Measurements from ENCODE around the gene SH2D2A.

Gene SH2D2A

DNA sequence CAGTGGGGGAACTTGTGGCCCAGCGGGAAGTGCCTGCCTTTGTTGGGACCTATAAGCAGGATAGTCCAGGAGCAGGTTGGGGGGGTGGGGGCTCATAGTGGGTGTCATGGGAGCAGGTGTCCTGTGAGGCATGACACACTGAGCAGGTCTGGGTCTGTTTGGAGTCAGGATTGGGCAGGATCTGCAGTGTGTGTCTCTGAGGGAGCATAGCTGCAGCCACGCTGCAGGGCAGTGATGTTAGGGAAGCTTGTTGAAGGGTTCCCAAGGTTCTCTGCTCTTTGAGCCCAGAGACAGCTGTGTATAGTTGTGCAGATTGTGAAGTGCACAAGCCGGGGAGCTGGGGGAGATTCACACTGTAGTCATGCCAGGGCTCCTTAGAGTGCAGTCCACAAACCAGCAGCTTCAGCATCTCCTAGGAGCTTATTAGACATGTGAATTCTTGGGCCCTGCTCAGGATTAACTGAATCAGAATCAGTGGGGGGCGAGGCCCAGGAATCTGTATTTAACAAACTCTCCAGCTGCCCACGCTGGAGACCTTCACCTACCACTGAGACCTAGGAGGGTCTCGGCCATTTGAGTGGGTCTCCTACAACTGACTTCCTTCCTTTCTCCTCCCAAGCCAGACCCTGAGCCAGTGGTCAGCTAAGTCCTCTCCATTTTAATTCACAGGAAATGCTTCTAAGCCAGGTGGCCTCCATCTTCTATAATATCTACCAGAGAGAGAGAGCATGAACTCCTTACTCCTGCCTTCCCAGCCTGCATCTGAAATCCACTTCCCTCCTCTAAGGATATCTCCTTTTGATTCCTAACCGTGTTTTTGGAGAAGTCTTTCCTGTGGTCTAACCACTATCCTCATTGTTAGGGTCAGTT is 31.2 kb upstream of the SH2D2A start:
- DNase-seq (ENCODE audit: low read depth), result no peak

DNA sequence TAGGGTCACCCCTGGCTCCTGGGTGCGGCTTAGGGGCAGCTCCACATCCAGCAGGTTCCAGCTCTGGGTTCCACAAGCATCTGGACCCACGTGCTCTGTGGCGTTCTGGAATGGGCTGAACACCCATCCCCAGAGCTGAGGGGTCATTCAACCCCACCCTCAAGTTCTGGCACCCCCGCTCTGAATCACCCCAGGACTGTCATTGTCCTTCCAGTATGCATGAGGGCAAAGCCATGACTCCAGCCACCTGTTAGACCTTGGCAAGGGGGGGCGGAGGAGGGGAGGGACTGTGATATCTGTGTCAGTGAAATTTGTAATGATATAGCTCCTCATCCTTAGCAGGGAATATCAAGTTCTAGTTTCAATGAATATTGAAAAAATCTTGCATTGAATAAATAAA is 30.0 kb upstream of the SH2D2A start:
- DNase-seq (ENCODE audit: low read depth), result no peak

DNA sequence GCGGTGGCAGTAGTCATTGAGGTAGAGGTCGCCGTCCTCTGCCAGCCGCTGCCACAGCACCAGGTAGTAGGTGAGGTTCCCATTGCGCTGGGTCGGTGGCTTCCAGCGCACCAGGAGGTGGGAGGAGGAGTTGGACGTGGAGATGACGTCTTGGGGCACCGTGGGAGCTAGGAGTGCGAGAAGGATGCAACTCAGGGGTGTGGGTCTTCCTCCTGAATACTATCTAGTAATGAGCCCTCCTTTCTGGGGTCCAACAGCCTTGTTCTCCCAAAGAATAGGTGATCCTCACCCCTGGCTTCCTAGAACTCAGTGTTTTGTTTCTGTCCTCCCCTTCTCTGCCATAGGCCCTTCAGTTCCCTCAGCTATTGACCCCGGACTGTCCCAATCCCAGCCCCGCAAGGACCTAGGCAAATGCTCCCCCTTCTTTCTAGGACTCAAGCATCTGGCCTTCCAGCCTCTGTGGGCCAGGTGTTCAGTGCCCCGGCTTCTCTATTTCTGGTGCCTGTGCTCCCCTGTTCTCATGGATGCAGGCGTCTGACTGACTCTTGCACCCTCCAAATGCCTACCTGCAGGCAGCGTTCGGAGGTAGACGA is 29.4 kb upstream of the SH2D2A start:
- no peak for DNase-seq (ENCODE audit: low read depth)

DNA sequence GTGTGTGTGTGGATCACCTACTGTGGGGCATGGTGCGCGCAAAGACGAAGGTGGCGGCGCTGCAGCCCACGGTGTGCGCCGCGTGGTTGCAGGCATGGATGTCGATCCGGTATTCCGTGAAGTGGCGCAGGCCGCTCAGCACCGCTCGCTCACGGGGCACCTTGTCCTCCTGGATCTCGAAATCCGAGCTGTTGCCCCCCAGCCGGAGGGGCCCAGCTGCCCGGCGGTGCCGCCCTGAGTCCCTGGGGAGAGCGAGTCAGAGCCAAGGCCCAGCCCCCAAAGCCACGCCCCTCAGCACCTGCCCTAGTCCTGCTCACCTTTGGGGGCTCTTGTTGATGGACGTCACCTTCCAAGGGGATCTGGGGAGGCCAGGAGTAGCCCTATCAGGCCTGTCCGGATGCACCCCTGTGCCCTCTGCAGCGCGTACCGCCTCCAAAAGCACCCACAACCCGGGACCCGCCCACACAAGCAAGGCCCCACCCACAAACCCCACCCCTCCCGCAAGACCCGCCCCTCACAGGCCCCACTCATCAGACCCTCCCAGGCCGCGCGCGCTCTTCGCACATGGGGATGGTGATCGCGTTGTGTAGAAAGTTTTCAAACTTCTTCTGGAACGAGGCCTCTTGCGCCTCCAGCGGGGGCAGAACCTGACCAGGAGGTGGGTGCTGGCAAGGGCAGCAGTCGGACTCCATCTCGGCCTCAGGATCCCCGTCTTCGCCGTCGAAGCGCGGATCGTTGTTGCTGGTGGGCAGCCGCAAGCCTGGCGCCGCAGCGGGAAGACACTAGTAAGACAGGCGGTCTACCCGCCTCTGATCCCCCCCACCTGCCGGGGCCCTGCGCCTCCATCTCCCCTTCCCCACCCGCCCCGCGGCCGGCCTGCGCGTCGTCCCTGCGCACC is 28.7 kb upstream of the SH2D2A start:
- no peak for DNase-seq (ENCODE audit: low read depth)

DNA sequence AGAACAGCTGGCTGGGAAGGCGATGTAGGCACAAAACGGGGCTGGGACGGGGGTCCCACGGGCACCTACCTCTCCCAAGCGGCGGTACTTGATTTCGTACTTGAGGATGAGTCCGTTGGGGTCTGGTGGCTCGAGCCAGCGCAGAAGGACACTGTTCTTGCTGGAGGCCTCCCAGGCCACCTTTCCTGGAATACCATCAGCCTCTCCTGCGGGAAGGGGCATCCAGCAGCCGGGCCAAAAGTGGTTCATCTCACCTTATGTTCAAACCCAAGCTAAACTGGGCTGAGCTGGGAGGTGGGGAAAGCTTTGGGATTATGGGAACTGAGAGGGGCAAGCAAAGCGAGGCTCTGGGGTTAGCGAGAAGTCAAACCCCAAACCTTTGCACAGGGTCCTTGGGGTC is 28.0 kb upstream of the SH2D2A start:
- DNase-seq (ENCODE audit: low read depth), result no peak

DNA sequence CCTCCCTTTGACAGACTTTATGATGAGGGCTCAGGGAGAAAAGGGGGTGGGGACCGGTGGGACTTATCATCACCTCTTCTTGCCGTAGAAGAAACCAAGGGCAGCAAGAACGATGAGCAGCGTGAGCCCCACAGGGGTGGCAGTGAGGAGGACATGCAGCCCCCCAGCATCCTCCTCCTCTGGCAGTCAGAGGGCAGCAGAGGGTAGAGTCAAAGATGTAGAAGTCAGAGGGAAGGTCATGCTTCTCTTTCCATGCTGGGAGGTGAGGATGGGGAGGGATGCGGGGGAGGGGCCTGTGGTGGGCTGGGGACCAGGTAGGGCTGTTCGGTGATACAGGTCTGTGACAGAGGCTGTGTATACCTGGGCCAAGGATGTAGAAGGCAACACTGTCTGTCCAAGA is 27.5 kb upstream of the SH2D2A start:
- no peak for DNase-seq (ENCODE audit: low read depth)

DNA sequence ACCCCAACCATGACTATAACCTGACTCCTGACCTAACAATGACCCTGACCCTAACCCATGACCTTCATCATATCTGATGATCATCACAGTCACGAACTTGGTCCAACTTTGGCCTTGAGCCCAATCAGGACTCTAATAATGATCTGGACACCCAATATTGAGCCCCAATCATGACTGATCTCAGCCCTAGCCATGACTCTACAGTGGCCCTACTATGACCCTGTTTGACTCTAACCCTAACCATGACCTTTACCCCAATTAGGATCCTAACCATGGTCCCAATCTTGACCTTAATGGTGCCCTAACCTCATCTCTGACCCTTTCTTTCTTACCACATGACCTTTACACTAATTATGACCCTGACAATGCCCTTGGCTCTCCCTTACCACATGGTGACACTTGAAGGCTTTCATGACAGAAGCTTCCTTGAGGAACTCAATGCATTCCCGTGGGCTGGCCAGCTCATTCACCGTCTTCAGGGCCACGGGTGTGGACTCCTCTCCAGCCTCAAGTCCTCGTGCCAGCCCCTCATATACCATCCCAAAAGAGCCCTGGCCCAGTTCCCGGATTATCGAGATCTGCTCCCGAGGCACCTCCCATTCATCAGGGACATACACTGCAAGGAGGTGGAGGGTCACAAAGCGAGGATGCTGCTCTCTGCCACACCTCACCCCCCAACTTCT is 26.1 kb upstream of the SH2D2A start:
- DNase-seq (ENCODE audit: low read depth), result no peak

DNA sequence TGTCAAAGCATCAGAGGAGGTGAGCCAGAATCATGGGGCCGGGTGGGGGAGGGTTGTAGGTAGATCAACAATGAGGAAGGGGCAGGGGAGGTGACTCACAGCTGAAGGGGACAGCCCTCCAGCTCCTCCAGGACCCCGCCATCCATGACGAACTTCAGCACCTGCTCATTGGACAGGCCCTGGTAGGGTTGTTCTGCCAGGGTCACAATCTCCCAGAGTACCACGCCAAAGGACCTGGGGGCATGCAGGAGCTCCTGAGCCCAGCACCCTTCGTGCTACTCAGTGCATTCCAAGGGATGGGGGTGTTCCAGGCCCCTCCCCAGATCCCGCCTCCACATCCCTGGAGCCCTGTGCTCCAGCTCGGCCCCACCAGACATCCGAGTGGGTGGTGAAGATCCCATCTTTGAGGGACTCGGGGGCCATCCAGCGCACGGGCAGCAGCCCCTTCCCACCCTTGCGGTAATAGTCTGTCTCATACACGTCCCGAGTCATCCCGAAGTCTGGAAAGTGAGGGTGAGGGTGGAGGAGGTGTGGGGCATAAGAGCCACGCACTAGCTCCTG is 24.7 kb upstream of the SH2D2A start:
- DNase-seq (ENCODE audit: low read depth), result no peak

DNA sequence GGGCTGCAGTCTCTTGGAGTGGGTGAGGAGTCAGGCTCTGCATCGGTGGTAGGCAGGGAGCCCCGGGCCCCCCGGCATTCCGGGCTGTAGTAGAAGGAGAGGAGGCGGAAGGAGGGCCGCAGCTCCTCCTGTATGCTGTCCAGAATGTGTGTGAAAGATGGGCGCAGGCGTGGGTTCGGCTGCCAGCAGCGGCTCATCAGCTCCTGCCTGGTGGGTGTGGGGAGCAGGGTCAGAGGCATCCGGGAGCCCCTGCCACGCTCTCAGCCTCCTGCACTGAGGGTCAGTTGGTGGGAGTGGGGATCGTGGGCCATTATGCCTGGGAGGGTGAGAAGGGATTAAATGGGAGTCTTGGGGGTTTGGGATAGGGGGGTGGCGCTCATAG is 24.2 kb upstream of the SH2D2A start:
- DNase-seq (ENCODE audit: low read depth), result no peak

DNA sequence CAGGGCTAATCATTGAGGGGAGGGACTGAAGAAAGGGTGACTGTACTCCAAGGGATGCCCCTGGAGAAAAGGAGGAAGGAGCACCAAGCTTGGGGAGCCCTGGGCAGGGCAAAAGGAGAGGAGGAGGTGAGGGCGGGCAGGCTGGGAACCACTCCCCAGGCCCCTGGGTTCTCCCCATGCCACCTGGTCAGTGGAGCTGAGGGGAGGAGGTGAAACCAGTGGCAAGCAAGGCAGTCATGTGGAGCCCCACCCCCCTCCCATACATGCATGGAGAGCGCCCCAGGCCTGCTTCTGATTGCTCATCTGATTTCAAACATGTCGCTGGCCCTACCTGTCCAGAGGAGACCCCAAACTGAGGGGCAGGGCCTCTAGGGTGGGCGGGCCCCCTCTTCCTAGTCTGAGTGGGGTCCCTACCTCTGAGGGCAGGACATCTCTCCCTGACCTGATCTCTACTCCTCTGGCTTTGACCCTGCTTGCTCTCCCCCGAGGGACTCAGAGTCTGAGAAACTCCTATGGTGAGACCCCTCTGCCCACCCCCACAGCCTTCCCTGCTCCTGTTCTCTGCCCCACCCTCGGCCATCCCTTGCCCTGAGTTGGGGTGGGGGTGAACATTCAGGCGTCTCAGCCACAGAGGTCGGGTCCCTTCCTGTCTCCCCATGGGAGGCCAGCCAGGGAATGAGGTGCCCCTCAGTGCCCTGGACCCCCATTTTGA is 23.7 kb upstream of the SH2D2A start:
- DNase-seq (ENCODE audit: low read depth), result no peak

DNA sequence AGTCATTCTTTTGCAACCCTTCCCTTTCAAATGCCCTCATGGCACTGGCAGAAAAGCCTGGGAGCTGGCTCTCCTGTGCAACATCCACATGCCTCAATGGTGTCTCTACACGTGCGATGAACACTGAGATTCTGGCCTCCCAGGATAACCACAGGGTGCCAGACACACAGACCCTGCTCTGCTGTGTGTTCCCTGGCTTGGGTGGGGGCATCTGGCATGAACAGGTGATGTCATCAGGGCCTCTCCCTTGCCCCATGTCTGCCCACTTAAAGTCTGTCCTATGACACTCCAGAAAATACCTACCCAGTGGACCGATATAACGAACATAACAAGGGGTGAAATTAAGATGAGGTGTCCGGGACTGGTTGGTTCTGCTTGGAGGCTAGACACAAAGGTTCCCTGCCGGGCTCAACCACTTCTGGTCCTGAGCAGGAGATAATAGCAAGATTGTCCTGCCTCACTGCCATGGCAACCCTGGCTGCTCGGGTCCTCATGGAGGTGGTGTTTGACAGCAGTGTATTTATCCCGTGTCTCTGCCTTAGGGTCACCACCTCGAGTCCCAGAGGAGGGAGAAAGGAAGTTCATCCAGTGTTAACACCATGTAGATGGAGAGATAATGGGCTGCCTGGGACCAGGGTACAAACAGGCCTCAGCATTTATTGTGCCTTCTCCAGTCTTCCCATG is 22.9 kb upstream of the SH2D2A start:
- no peak for DNase-seq (ENCODE audit: low read depth)

DNA sequence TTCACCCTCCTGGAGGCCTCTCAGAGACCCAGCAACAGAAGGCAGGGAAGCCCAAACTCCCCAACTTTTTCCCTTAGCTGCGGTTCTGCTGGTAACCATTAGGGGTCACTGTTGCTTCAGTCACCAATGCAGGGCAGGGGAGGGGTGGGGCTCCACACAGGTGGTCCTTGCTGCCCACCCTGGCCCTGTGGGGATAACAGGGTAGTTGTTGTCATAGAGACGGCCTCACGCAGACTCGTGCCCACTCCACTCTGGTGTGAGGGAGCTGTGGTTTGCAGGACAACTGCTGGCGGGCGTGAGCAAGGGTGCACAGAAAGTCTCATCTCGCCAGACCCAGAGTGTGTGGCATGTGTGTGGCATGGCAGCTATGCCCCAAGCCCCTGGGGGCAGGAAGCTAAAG is 22.3 kb upstream of the SH2D2A start:
- DNase-seq (ENCODE audit: low read depth), result no peak

DNA sequence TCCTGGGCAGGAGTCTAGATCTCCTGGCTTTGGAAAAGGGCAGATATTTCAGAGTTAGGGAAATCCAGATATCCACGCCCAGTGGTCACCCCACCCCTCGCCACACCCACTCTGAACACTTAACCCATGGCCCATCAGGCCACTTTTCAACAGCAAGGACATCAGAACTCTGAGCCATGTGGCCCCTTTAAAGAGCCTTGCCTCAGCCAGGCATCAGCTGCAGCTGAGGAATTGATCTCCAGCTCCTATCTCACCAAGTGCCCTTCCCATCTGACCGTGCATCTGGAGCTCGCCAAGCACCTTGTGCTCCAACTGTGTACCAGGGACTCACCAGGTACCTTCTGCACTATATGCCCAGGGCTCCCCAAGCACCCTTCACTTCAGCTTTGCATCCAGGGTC is 20.2 kb upstream of the SH2D2A start:
- DNase-seq (ENCODE audit: low read depth), result no peak

DNA sequence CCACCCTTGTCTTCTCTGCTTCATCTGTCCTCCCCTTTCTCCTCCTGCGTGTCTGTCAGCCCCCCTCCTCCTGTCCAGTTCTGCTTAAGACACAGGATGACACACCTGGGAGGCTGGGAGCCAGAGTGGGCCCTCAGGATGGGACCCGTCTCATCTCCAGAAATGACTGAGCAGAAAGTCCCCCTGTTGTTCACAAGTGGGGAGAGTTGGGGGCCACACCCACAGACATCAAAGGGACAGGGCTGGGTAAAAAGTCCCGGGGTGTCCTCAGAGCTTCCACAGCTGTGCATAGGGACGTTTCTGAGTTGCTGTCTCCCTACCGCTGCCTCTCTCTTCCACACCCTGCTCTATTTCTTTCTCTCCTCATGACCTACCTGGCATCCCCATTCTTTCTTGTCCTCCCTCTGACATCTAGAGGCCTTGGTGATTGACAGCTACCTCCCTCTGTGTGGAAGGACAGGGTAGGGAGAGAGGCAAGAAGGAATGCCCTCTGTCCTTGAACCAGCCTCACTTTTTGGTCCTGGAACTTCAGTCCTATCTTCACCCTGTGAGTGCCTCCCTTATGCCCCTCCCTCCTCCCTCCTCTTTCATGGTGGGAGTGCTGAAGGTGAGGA is 19.5 kb upstream of the SH2D2A start:
- DNase-seq (ENCODE audit: low read depth), result no peak

DNA sequence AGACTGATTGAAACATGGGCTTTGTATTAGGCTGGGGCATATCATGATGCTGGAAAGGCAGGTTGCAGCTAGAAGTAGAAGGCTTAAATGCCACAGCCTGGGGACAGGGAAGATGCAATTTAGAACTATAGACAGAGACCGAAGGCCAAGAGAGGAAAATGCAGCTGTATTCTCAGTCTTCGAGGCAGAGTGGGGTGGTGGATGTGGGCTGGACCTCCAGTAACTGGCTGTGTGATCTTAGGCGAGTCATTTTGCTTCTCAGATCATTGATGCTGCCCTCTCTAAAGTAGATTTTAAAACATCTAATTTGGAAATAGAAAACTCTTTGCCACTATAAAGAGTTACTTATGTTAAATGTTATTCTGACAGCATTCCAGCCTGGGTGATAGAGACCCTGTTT is 17.7 kb upstream of the SH2D2A start:
- DNase-seq (ENCODE audit: low read depth), result no peak

DNA sequence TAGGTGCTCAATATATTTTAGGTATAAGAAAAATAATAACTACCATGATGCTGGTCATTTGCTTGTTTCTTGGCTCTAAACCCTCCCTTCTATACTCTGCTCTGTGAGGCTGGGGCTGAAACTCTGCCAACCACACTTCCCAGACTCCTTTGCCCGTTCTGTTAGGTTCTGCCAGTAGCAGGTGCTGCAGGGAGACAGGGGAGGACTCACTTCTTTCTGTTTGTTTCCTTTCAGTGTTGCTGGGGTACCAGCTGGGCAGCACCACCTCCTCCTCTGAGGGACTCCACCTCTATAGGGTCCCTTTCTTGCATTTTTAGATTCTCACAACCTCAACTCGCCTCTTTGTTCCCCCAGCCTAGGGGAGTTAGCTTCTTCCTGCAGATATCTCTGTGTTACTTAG is 17.0 kb upstream of the SH2D2A start:
- DNase-seq (ENCODE audit: low read depth), result no peak

DNA sequence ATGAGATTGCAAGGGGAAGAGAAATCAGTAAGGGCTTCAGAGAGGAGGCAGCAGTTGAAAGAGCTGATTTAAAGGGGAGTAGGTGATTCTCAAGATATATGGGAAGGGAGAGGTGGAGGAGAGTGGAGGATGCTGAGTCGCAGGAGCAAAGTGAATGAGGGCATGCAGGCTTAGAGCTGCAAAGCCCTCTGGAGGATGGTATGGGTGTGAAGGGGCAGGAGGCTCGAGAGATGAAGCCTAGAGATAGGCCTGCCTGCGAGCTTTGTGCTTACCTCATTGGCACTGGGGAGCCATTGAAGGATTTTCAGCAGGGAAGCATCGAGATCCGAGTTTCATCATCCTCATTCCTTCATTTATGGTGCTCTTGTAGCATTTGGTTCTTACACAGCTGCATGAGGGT is 15.8 kb upstream of the SH2D2A start:
- no peak for DNase-seq (ENCODE audit: low read depth)

DNA sequence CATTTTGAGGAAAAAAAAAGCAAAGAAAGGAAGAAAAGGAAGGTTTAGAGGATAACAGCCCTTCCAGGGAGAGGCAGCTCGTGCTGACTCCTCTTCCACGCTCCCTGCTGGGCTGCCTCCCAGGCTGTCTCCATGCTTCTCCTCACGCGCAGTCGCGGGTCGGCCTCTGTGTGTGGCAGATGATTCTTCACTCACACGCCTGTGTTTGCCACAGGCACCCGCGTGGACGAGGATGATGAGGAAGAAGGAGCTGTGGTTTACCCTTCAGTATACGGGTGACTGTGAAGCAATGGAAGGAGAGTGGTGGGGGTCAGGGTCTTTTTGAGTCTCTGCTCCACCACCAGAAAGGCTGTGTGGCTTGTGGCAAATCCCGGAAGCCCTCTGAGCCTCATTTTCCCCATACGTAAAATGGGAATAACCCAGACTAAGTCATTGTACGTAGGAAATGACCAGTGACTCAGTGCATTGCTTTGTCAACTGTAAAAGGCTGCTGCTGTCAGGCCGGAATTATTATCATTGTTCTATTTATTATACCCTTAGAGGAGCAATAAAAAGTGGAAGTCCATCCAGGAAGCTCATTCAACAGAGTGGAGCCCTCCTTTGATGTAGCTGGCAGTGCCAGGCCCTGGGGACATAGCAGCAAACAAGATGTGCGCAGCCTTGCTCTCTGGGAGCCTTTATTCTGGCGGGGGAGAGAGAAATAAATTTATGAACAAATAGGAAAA is 11.9 kb upstream of the SH2D2A start:
- no peak for DNase-seq (ENCODE audit: low read depth)

DNA sequence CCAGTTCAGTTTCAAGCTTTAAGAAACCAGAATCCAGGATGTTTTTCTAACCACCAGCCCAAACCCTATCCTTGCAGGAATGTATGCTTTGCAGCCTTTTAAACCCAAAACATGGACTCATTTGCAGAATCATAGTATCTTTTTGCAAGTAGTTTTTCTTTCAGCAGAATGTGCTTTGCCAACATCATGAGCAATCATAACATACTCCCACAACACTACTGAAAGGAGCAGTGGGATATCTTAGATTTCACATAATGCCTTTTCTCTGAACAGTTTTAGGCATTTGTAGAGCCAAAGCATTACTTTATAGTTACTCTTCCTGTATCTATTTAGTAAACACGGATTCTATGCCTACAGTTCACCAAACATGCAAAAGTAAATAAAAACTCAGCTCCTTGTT is 10.0 kb upstream of the SH2D2A start:
- DNase-seq (ENCODE audit: low read depth), result no peak
